HEK293 (cell line): ENCODE data around the gene IKZF4.

Experiments
- BCL11A ChIP-seq: fragments of 450-650 bp; formaldehyde crosslinking; IDR thresholded peaks from 2 replicates; pipeline ENCODE4 v1.5.1; 2016; ENCODE audit warnings: low read depth, missing biosample characterization, missing genetic modification characterization
- BCL11B ChIP-seq: fragments of 450-650 bp; formaldehyde crosslinking; IDR thresholded peaks from 2 replicates; pipeline ENCODE4 v1.5.1; 2016; ENCODE audit warnings: low read depth, missing biosample characterization, missing genetic modification characterization
- GLI4 ChIP-seq: fragments of 450-650 bp; formaldehyde crosslinking; IDR thresholded peaks from 2 replicates; pipeline ENCODE4 v1.5.1; 2016; ENCODE audit warnings: missing biosample characterization, missing genetic modification characterization
- KLF16 ChIP-seq: fragments of 450-650 bp; formaldehyde crosslinking; IDR thresholded peaks from 2 replicates; pipeline ENCODE4 v1.5.1; 2017; ENCODE audit warnings: missing biosample characterization, missing genetic modification characterization
- KLF8 ChIP-seq: fragments of 450-650 bp; formaldehyde crosslinking; IDR thresholded peaks from 2 replicates; pipeline ENCODE4 v1.5.1; 2016; ENCODE audit warnings: missing biosample characterization, missing genetic modification characterization
- TCF7L2 ChIP-seq: IDR thresholded peaks from 2 replicates; pipeline ENCODE4 v1.6.1; 2011; ENCODE audit warnings: low read depth, mild to moderate bottlenecking, inconsistent platforms, low read length, moderate library complexity, borderline replicate concordance
- ZBTB11 ChIP-seq: fragments of 450-650 bp; formaldehyde crosslinking; conservative IDR thresholded peaks from 2 replicates; pipeline ENCODE4 v1.5.1; 2016; ENCODE audit warnings: low read depth, missing biosample characterization, missing genetic modification characterization
- ZBTB17 ChIP-seq: fragments of 450-650 bp; formaldehyde crosslinking; IDR thresholded peaks from 2 replicates; pipeline ENCODE4 v1.5.1; 2016; ENCODE audit warnings: missing biosample characterization, missing genetic modification characterization
- ZBTB20 ChIP-seq: fragments of 450-650 bp; formaldehyde crosslinking; IDR thresholded peaks from 2 replicates; pipeline ENCODE4 v1.5.1; 2016; ENCODE audit warnings: missing biosample characterization, missing genetic modification characterization
- ZBTB49 ChIP-seq: fragments of 450-650 bp; formaldehyde crosslinking; IDR thresholded peaks from 2 replicates; pipeline ENCODE4 v1.5.1; 2016; ENCODE audit warnings: missing biosample characterization, missing genetic modification characterization, low read depth
- ZEB2 ChIP-seq: fragments of 450-650 bp; formaldehyde crosslinking; IDR thresholded peaks from 2 replicates; pipeline ENCODE4 v1.5.1; 2016; ENCODE audit warnings: missing biosample characterization, missing genetic modification characterization
- ZFHX2 ChIP-seq: fragments of 450-650 bp; formaldehyde crosslinking; conservative IDR thresholded peaks from 2 replicates; pipeline ENCODE4 v1.5.1; 2016; ENCODE audit warnings: missing biosample characterization, missing genetic modification characterization
- ZNF2 ChIP-seq: fragments of 450-650 bp; formaldehyde crosslinking; IDR thresholded peaks from 2 replicates; pipeline ENCODE4 v1.5.1; 2016; ENCODE audit warnings: missing biosample characterization, missing genetic modification characterization
- ZNF335 ChIP-seq: fragments of 450-650 bp; formaldehyde crosslinking; conservative IDR thresholded peaks from 2 replicates; pipeline ENCODE4 v1.5.1; 2016; ENCODE audit warnings: missing biosample characterization, missing genetic modification characterization
- ZNF366 ChIP-seq: fragments of 450-650 bp; formaldehyde crosslinking; conservative IDR thresholded peaks from 2 replicates; pipeline ENCODE4 v1.5.1; 2016; ENCODE audit warnings: missing biosample characterization, missing genetic modification characterization
- ZNF398 ChIP-seq: fragments of 450-650 bp; formaldehyde crosslinking; IDR thresholded peaks from 2 replicates; pipeline ENCODE4 v1.5.1; 2017; ENCODE audit warnings: missing biosample characterization, missing genetic modification characterization
- TF ChIP-seq, protein P1 (sequence below): fragments of 450-650 bp; formaldehyde crosslinking; IDR thresholded peaks from 2 replicates; pipeline ENCODE4 v1.5.1; 2017; ENCODE audit warnings: missing biosample characterization, missing genetic modification characterization
- TF ChIP-seq, protein P2 (sequence below): fragments of 450-650 bp; formaldehyde crosslinking; optimal IDR thresholded peaks from 2 replicates; pipeline ENCODE3; 2016; ENCODE audit warnings: missing biosample characterization, mild to moderate bottlenecking, missing genetic modification characterization
- TF ChIP-seq, protein P3 (sequence below): fragments of 450-650 bp; formaldehyde crosslinking; IDR thresholded peaks from 2 replicates; pipeline ENCODE4 v1.5.1; 2016; ENCODE audit warnings: missing biosample characterization, missing genetic modification characterization
- TF ChIP-seq, protein P4 (sequence below): fragments of 450-650 bp; formaldehyde crosslinking; IDR thresholded peaks from 2 replicates; pipeline ENCODE4 v1.5.1; 2016; ENCODE audit warnings: missing biosample characterization, missing genetic modification characterization
- TF ChIP-seq, protein P5 (sequence below): fragments of 450-650 bp; formaldehyde crosslinking; IDR thresholded peaks from 2 replicates; pipeline ENCODE4 v1.5.1; 2016; ENCODE audit warnings: missing biosample characterization, missing genetic modification characterization

The IKZF4 gene

DNA sequence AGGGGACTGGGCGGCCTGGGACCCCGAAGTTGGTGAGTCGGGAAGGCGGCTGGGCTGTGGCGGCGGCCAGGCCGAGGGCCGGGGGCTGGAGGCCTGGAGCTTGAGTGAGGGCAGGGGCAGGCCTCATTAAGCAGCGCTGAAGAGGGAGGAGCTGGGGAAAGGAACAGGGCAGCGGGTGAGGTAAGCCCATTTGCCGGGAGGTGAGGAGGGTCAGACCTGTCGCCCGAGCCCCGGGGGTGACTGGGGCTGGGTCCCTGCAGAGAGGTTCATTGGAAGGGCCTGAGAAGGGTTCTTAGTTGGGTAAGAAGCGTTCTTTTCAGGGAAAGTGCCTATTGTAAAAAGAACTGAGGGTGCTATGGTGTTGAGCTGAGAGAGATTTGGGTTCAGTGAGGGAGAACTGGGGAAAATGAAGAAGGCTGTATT is 46.5 kb upstream of the IKZF4 start (continued):
- TF ChIP-seq, protein P1, sequence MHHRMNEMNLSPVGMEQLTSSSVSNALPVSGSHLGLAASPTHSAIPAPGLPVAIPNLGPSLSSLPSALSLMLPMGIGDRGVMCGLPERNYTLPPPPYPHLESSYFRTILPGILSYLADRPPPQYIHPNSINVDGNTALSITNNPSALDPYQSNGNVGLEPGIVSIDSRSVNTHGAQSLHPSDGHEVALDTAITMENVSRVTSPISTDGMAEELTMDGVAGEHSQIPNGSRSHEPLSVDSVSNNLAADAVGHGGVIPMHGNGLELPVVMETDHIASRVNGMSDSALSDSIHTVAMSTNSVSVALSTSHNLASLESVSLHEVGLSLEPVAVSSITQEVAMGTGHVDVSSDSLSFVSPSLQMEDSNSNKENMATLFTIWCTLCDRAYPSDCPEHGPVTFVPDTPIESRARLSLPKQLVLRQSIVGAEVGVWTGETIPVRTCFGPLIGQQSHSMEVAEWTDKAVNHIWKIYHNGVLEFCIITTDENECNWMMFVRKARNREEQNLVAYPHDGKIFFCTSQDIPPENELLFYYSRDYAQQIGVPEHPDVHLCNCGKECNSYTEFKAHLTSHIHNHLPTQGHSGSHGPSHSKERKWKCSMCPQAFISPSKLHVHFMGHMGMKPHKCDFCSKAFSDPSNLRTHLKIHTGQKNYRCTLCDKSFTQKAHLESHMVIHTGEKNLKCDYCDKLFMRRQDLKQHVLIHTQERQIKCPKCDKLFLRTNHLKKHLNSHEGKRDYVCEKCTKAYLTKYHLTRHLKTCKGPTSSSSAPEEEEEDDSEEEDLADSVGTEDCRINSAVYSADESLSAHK, result 0 out of 2 replicates have a peak, but pooled peaks have one; percentile 1
- TF ChIP-seq KLF8, result no peak
- no peak for TF ChIP-seq ZBTB49 (tag by site-specific recombination)
- TF ChIP-seq ZBTB17 (tag by site-specific recombination), result 0 out of 2 replicates have a peak, but pooled peaks have one; percentile 49
- peak; percentile 81 for TF ChIP-seq ZBTB20
- no peak for TF ChIP-seq TCF7L2
- TF ChIP-seq, protein P2, sequence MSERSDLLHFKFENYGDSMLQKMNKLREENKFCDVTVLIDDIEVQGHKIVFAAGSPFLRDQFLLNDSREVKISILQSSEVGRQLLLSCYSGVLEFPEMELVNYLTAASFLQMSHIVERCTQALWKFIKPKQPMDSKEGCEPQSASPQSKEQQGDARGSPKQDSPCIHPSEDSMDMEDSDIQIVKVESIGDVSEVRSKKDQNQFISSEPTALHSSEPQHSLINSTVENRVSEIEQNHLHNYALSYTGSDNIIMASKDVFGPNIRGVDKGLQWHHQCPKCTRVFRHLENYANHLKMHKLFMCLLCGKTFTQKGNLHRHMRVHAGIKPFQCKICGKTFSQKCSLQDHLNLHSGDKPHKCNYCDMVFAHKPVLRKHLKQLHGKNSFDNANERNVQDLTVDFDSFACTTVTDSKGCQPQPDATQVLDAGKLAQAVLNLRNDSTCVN (tag by site-specific recombination), result peak; percentile 4
- TF ChIP-seq, protein P3, sequence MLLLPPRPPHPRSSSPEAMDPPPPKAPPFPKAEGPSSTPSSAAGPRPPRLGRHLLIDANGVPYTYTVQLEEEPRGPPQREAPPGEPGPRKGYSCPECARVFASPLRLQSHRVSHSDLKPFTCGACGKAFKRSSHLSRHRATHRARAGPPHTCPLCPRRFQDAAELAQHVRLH (tag by site-specific recombination), result no peak
- TF ChIP-seq ZNF398 (tag by site-specific recombination), result peak; percentile 29; the same call in 1 of the 2 replicates
- peak; percentile 7; the same call in 1 of the 2 replicates for TF ChIP-seq ZEB2
- TF ChIP-seq, protein P4, sequence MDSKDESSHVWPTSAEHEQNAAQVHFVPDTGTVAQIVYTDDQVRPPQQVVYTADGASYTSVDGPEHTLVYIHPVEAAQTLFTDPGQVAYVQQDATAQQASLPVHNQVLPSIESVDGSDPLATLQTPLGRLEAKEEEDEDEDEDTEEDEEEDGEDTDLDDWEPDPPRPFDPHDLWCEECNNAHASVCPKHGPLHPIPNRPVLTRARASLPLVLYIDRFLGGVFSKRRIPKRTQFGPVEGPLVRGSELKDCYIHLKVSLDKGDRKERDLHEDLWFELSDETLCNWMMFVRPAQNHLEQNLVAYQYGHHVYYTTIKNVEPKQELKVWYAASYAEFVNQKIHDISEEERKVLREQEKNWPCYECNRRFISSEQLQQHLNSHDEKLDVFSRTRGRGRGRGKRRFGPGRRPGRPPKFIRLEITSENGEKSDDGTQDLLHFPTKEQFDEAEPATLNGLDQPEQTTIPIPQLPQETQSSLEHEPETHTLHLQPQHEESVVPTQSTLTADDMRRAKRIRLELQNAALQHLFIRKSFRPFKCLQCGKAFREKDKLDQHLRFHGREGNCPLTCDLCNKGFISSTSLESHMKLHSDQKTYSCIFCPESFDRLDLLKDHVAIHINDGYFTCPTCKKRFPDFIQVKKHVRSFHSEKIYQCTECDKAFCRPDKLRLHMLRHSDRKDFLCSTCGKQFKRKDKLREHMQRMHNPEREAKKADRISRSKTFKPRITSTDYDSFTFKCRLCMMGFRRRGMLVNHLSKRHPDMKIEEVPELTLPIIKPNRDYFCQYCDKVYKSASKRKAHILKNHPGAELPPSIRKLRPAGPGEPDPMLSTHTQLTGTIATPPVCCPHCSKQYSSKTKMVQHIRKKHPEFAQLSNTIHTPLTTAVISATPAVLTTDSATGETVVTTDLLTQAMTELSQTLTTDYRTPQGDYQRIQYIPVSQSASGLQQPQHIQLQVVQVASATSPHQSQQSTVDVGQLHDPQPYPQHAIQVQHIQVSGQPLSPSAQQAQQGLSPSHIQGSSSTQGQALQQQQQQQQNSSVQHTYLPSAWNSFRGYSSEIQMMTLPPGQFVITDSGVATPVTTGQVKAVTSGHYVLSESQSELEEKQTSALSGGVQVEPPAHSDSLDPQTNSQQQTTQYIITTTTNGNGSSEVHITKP, result peak; percentile 96
- TF ChIP-seq ZNF366 (tag by site-specific recombination), result peak; percentile 28; the same call in 1 of the 2 replicates
- TF ChIP-seq GLI4, result 0 out of 2 replicates have a peak, but pooled peaks have one; percentile 79
- TF ChIP-seq ZNF2 (tag by site-specific recombination), result peak; percentile 22; the same call in 1 of the 2 replicates
- TF ChIP-seq, protein P5, sequence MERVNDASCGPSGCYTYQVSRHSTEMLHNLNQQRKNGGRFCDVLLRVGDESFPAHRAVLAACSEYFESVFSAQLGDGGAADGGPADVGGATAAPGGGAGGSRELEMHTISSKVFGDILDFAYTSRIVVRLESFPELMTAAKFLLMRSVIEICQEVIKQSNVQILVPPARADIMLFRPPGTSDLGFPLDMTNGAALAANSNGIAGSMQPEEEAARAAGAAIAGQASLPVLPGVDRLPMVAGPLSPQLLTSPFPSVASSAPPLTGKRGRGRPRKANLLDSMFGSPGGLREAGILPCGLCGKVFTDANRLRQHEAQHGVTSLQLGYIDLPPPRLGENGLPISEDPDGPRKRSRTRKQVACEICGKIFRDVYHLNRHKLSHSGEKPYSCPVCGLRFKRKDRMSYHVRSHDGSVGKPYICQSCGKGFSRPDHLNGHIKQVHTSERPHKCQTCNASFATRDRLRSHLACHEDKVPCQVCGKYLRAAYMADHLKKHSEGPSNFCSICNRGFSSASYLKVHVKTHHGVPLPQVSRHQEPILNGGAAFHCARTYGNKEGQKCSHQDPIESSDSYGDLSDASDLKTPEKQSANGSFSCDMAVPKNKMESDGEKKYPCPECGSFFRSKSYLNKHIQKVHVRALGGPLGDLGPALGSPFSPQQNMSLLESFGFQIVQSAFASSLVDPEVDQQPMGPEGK, result peak; percentile 69; the same call in 1 of the 2 replicates
- TF ChIP-seq ZFHX2 (tag by site-specific recombination), result no peak
- TF ChIP-seq ZNF335, result peak; percentile 54; the same call in 1 of the 2 replicates
- TF ChIP-seq ZBTB11 (tag by site-specific recombination), result 0 out of 2 replicates have a peak, but pooled peaks have one; percentile 29
- TF ChIP-seq BCL11B (tag by site-specific recombination), result peak; percentile 41; the same call in 1 of the 2 replicates
- TF ChIP-seq BCL11A (tag by site-specific recombination), result peak; percentile 42; the same call in 1 of the 2 replicates
- TF ChIP-seq KLF16 (tag by site-specific recombination), result 0 out of 2 replicates have a peak, but pooled peaks have one; percentile 19
